ENCODE results near the gene GRIA1. TPM values are rescaled to one million over a fixed set of nuclear protein-coding genes. Genes with fewer than 3 reads are reported as not detected.

GRIA1 gene
- total RNA-seq, 1 donor from 2014 or later, result 1.6 TPM

GRCh38 chr5:153584960-153585359 is 94.5 kb downstream of the GRIA1 start:
- H3K27me3 Mint-ChIP-seq (ENCODE audit: low read depth), result peaks cover 2% of the 10 kb centered on the region
- no peaks in the 10 kb centered on the region for H3K9me3 Mint-ChIP-seq
- no peak for TF ChIP-seq CTCF (conservative IDR thresholded peaks at IDR 0.05)
- no peaks in the 10 kb centered on the region for H3K36me3 Mint-ChIP-seq (ENCODE audit: low read depth)
- DNase-seq (ENCODE audit: low read depth, low spot score), result no peak
- H3K27ac Mint-ChIP-seq (ENCODE audit: unreplicated experiment), result no peak overlapping the region
- no peak overlapping the region for H3K4me3 Mint-ChIP-seq
- peaks cover 7% of the 10 kb centered on the region for H3K4me1 Mint-ChIP-seq

DNA sequence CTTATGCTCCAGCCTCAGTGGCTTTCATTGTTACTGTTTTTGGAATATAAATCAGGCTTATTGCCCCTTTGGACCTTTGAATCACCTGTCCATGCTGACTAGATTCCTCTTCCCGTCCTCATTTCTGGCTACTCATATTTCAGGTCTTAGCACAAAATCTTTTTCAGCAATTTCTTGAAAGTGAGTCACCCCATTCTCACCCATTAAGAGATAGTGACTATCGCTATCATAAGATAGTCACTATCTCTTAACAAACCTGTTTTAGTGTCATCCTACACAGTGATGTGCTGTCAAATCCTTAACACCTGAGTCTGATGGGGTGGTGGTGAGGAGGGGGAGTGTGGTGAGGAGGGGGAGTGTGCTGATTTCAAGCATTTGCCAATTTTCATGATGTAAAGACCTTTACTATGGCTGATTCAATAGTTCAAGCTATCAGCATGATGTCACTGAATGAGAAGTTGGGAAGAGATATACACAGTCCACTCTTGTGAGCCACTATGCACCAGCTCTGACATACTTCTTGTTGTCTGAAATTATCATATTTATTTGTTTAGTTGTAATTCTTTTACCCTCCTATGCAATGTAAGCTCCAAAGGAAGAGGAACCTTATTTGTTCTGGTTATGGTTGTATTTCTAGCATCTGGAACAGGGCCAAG is 95.3 kb downstream of the GRIA1 start:
- peaks cover 2% of the 10 kb centered on the region for H3K27me3 Mint-ChIP-seq (ENCODE audit: low read depth)
- no peaks in the 10 kb centered on the region for H3K36me3 Mint-ChIP-seq (ENCODE audit: low read depth)
- H3K27ac Mint-ChIP-seq (ENCODE audit: unreplicated experiment), result no peak overlapping the region
- no peaks in the 10 kb centered on the region for H3K9me3 Mint-ChIP-seq
- no peak overlapping the region for H3K4me3 Mint-ChIP-seq
- no peak for DNase-seq (ENCODE audit: low read depth, low spot score)
- no peak for TF ChIP-seq CTCF (conservative IDR thresholded peaks at IDR 0.05)
- peaks cover 9% of the 10 kb centered on the region for H3K4me1 Mint-ChIP-seq

- Mint-ChIP-seq H3K4me3 (no peak overlapping the region), H3K27me3 (ENCODE audit: low read depth) (peaks cover 2% of the 10 kb centered on the region), H3K9me3 (no peaks in the 10 kb centered on the region), H3K36me3 (ENCODE audit: low read depth) (no peaks in the 10 kb centered on the region), H3K27ac (ENCODE audit: unreplicated experiment) (no peak overlapping the region), H3K4me1 (peaks cover 11% of the 10 kb centered on the region)
- no peak for TF ChIP-seq CTCF (conservative IDR thresholded peaks at IDR 0.05)
- DNase-seq (ENCODE audit: low read depth, low spot score), result no peak
These were observed 101.6 kb downstream of the GRIA1 start for GRCh38 chr5:153592081-153592480.

GRCh38 chr5:153594785-153595184 is 104.3 kb downstream of the GRIA1 start:
- H3K27ac Mint-ChIP-seq (ENCODE audit: unreplicated experiment), result no peak overlapping the region
- H3K4me3 Mint-ChIP-seq, result no peak overlapping the region
- no peak for DNase-seq (ENCODE audit: low read depth, low spot score)
- no peaks in the 10 kb centered on the region for H3K27me3 Mint-ChIP-seq (ENCODE audit: low read depth)
- H3K9me3 Mint-ChIP-seq, result peaks cover 2% of the 10 kb centered on the region
- no peaks in the 10 kb centered on the region for H3K36me3 Mint-ChIP-seq (ENCODE audit: low read depth)
- no peak for TF ChIP-seq CTCF (conservative IDR thresholded peaks at IDR 0.05)
- H3K4me1 Mint-ChIP-seq, result peaks cover 11% of the 10 kb centered on the region

DNA sequence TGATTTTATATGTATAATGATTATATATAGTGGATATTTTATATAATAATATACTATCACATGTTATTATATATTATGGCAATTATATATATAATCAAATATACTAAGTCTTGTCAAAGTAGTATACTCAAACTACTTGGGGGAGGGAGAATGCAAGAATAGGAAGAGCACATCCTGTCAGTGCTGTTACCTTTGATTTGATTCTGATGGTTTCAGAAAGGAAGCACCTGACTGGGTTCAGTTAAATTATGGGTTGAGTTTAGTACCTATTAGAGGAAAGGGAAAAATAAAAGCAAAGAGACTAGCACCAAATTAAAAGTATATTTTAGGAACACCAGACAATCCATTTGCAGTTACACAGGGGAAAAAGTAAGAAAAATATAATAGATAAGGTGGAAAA is 107.6 kb downstream of the GRIA1 start:
- H3K4me1 Mint-ChIP-seq, result no peaks in the 10 kb centered on the region
- H3K4me3 Mint-ChIP-seq, result no peak overlapping the region
- no peaks in the 10 kb centered on the region for H3K27me3 Mint-ChIP-seq (ENCODE audit: low read depth)
- H3K36me3 Mint-ChIP-seq (ENCODE audit: low read depth), result no peaks in the 10 kb centered on the region
- no peak for DNase-seq (ENCODE audit: low read depth, low spot score)
- no peak for TF ChIP-seq CTCF (conservative IDR thresholded peaks at IDR 0.05)
- no peak overlapping the region for H3K27ac Mint-ChIP-seq (ENCODE audit: unreplicated experiment)
- peaks cover 2% of the 10 kb centered on the region for H3K9me3 Mint-ChIP-seq
